RWPE2 (cell line): ENCODE data around the gene KDM3A.
A peak's percentile ranks its signal among the peaks of the same experiment; 100 is the strongest.

Experiments
- ATAC-seq: fragments of 200-7000 bp; cut with Tn5 transposase; 3 replicates; pipeline ENCODE4 v1.9.1; 2021; ENCODE audit warnings: low read depth
- DNase-seq: peaks from one replicate; pipeline ENCODE4 v3.0.0-alpha.2; 2020; ENCODE audit warnings: low spot score
- H3K27ac ChIP-seq: fragments of 450-650 bp; 2 replicates; pipeline ENCODE4 v1.5.1; 2017; ENCODE audit warnings: mild to moderate bottlenecking; ENCODE audit not compliant: poor library complexity, severe bottlenecking
- H3K27me3 ChIP-seq: fragments of 250-450 bp; sonication (Bioruptor Pico); 2 replicates; pipeline ENCODE4 v1.5.1; 2021; ENCODE audit warnings: mild to moderate bottlenecking, moderate library complexity; ENCODE audit not compliant: insufficient read depth, poor library complexity, severe bottlenecking
- H3K36me3 ChIP-seq: fragments of 250-450 bp; sonication (Bioruptor Pico); 2 replicates; pipeline ENCODE4 v1.5.1; 2020; ENCODE audit warnings: low read depth, mild to moderate bottlenecking, moderate library complexity
- H3K4me1 ChIP-seq: fragments of 250-450 bp; sonication (Bioruptor Pico); 2 replicates; pipeline ENCODE4 v1.5.1; 2021; ENCODE audit warnings: mild to moderate bottlenecking, moderate library complexity; ENCODE audit not compliant: insufficient read depth, poor library complexity, severe bottlenecking
- H3K4me3 ChIP-seq: fragments of 250-450 bp; sonication (Bioruptor Pico); 2 replicates; pipeline ENCODE4 v1.5.1; 2021; ENCODE audit warnings: mild to moderate bottlenecking, moderate library complexity; ENCODE audit not compliant: severe bottlenecking
- H3K9me3 ChIP-seq: fragments of 250-450 bp; sonication (Bioruptor Pico); 2 replicates; pipeline ENCODE4 v1.5.1; 2021; ENCODE audit warnings: mild to moderate bottlenecking, moderate library complexity; ENCODE audit not compliant: severe bottlenecking
- TF ChIP-seq, protein P1 (sequence below): fragments of 450-650 bp; IDR thresholded peaks from one replicate; pipeline ENCODE4 v1.5.1; 2017; ENCODE audit warnings: mild to moderate bottlenecking, moderate library complexity; ENCODE audit not compliant: poor library complexity, severe bottlenecking

Gene KDM3A

DNA sequence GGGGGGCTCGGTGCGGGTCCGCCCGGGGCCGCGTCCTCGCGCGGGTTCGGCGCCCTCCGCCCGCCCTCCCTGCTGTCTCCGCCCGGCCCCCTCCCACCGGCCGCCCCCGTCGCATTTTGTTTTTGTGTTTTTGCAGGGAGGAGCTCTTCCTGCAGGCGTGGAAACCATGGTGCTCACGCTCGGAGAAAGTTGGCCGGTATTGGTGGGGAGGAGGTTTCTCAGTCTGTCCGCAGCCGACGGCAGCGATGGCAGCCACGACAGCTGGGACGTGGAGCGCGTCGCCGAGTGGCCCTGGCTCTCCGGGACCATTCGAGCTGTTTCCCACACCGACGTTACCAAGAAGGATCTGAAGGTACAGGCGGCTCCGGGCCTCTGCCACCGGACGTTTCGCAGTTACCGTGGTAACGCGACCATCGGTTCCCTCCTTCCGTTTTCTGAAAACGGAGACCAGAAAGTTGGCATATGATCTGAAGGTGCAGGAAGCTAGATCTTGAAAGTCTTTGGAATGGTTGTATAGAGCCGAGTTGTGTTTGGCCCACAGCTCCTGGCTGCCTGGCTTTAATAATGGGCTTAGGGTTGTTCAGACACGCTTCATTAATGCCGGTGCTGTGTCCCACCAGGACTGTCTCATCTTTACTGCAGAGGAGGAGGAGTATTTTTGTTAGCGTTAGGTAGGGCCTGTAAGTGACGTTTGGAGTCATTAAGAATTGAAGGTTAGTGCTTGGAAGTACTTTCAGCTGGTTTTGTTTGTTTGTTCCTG lies 891 bp downstream of the KDM3A start:
- Histone ChIP-seq H3K4me1 (peaks cover 14% of the 10 kb centered on the region), H3K4me3 (peak overlapping the region; percentile 73), H3K27ac (peak overlapping the region; percentile 82), H3K9me3 (peaks cover 13% of the 10 kb centered on the region), H3K27me3 (no peaks in the 10 kb centered on the region), H3K36me3 (peaks cover 33% of the 10 kb centered on the region)
- TF ChIP-seq, protein P1, sequence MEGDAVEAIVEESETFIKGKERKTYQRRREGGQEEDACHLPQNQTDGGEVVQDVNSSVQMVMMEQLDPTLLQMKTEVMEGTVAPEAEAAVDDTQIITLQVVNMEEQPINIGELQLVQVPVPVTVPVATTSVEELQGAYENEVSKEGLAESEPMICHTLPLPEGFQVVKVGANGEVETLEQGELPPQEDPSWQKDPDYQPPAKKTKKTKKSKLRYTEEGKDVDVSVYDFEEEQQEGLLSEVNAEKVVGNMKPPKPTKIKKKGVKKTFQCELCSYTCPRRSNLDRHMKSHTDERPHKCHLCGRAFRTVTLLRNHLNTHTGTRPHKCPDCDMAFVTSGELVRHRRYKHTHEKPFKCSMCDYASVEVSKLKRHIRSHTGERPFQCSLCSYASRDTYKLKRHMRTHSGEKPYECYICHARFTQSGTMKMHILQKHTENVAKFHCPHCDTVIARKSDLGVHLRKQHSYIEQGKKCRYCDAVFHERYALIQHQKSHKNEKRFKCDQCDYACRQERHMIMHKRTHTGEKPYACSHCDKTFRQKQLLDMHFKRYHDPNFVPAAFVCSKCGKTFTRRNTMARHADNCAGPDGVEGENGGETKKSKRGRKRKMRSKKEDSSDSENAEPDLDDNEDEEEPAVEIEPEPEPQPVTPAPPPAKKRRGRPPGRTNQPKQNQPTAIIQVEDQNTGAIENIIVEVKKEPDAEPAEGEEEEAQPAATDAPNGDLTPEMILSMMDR: no peak
- no peak for DNase-seq
- peak; percentile 5 for ATAC-seq

DNA sequence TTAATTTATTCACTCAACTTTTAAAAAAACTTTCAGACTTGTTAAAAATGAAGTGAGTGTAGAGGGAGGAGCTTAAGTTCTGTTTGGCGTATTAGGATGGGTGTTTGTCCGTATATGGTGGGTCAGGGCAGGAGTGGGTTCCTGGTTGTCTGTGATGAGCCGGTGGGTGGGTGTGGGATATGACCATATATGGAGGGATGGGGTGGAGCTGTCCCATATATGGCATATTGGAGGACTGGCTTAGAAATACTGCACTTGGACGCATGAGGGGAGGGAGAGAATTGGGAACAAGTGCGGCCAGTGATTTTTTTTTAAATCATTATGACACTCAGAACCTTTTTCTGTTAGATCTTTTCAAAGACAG lies 1.5 kb downstream of the KDM3A start:
- peak overlapping the region; percentile 82 for H3K27ac ChIP-seq
- H3K4me1 ChIP-seq: peaks cover 14% of the 10 kb centered on the region
- peak; percentile 93 for ATAC-seq
- peak; percentile 89 for DNase-seq
- H3K9me3 ChIP-seq: peaks cover 13% of the 10 kb centered on the region
- H3K27me3 ChIP-seq: no peaks in the 10 kb centered on the region
- peaks cover 35% of the 10 kb centered on the region for H3K36me3 ChIP-seq
- TF ChIP-seq, protein P1: no peak
- H3K4me3 ChIP-seq: peak overlapping the region; percentile 73

DNA sequence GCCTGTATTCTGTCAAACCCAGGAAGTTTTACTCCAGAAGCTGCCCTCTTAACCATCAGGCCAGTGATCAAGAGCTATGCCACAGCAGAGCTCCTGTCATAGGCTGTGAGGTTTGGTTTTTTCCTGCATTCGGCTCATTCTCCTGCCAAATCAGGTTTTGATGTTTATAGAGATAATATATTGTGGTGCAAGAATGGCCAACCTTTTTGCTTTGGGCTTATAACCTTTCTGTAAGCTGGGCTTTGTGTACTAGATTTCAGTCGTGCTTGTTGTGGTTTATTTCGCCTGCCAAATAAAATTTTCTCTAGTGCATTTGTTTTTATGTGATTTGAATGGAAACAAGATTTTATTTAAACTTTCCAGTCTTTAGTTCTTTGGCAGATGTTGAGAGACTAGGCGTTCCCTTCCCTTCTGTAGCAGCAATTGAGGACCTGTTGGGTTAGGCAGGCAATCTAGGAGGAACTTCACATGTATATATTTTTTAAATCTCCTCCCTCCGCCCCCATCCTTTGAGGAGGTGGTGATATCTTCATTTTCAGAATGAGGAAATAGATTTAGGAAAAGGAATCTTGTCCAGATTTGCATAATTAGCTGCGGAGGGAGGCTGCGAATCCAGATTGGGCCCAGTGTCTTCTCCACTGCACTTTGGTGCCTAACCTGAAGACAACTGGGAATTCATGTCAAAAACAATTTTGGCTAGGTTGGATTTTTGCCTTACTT lies 2.6 kb downstream of the KDM3A start:
- DNase-seq (no peak), ATAC-seq (no peak)
- Histone ChIP-seq H3K9me3 (peaks cover 12% of the 10 kb centered on the region), H3K4me1 (peaks cover 14% of the 10 kb centered on the region), H3K4me3 (no peak overlapping the region), H3K27me3 (no peaks in the 10 kb centered on the region), H3K27ac (no peak overlapping the region), H3K36me3 (peaks cover 42% of the 10 kb centered on the region)
- TF ChIP-seq, protein P1: no peak

DNA sequence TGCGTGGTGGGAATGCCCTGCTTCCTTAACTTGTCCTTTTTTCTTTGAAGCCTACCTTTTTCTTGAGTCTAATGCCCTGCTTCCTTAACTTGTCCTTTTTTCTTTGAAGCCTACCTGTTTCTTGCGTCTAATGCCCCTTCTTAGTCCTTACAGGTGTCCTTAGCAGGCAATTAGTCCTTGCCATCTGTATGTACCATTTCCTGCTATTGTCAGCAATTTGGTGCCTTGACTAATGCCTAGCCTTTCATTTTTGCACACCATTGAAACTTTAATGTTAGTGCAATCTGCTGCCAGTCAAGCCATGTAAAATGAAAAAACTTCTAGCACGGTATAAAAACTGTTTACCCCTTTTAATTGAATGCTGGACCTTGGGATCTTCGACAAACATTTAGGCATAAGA lies 4.3 kb downstream of the KDM3A start:
- ATAC-seq: no peak
- TF ChIP-seq, protein P1: no peak
- Histone ChIP-seq H3K27ac (no peak overlapping the region), H3K4me3 (no peak overlapping the region), H3K4me1 (peaks cover 14% of the 10 kb centered on the region), H3K27me3 (no peaks in the 10 kb centered on the region), H3K9me3 (peaks cover under 1% of the 10 kb centered on the region), H3K36me3 (peaks cover 58% of the 10 kb centered on the region)
- DNase-seq: no peak

DNA sequence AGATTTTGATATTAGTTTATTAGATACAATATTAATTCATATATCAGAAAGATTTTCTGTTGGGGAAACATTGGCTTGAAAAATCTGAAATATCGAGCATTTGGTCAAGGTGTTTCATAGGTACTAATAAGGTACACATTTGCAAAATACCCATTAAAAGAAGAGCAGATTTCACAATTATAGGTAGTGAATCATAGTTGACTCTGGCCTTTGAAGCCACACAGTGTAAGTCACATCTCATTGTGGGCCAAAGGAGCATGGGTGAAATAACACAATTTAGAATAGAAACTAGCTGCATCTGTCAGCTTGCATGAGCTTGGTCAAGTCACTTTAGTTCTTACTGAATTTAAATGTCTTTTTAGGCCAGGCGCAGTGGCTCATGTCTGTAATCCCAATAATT lies 4.9 kb downstream of the KDM3A start:
- ATAC-seq (no peak), DNase-seq (no peak)
- Histone ChIP-seq H3K4me1 (peaks cover 14% of the 10 kb centered on the region), H3K36me3 (peaks cover 64% of the 10 kb centered on the region), H3K4me3 (no peak overlapping the region), H3K27me3 (no peaks in the 10 kb centered on the region), H3K9me3 (no peaks in the 10 kb centered on the region), H3K27ac (no peak overlapping the region)
- TF ChIP-seq, protein P1: no peak
